CD14-positive monocyte (primary cell): Measurements from ENCODE around the gene SNX30. TPM values are rescaled to one million over a fixed set of nuclear protein-coding genes. Genes with fewer than 3 reads are reported as not detected.
A peak's percentile ranks its signal among the peaks of the same experiment; 100 is the strongest.

Experiments
- DNase-seq, 3 donors: peaks; one replicate each; pipeline ENCODE4 v3.0.0-alpha.2; 2011 to 2022
- H2AFZ ChIP-seq: 2 replicates; pipeline ENCODE4 v1.6.0; 2012; ENCODE audit warnings: mild to moderate bottlenecking, low read depth, low read length, inconsistent platforms; ENCODE audit not compliant: insufficient read depth, poor library complexity, severe bottlenecking
- H3K27ac ChIP-seq, 2 donors: 1 replicate in 1 of 2; 2 replicates in 1 of 2; pipeline ENCODE4 v1.5.1; 2012 to 2013; ENCODE audit warnings: low read length in 2 of 2, control low read depth in 1 of 2, inconsistent platforms in 1 of 2, low read depth in 1 of 2, mild to moderate bottlenecking in 1 of 2
- H3K27me3 ChIP-seq, 2 donors: one replicate each; pipeline versions ENCODE4 v1.6.0 to v1.6.1; 2011 to 2013; ENCODE audit warnings: low read length in 2 of 2; ENCODE audit not compliant: control insufficient read depth in 2 of 2, insufficient read depth in 2 of 2
- H3K36me3 ChIP-seq, 2 donors: replicated peaks in 1 of 2; 1 replicate in 1 of 2; 2 replicates in 1 of 2; pipeline versions ENCODE4 v1.5.1 to v1.6.1; 2012 to 2013; ENCODE audit warnings: low read length in 2 of 2, control low read depth in 1 of 2, inconsistent platforms in 1 of 2, mild to moderate bottlenecking in 1 of 2; ENCODE audit not compliant: insufficient read depth in 2 of 2, control insufficient read depth in 1 of 2
- H3K4me1 ChIP-seq, 2 donors: 1 replicate in 1 of 2; 2 replicates in 1 of 2; pipeline versions ENCODE4 v1.5.1 to v1.6.1; 2012 to 2013; ENCODE audit warnings: low read length in 2 of 2, control low read depth in 1 of 2, inconsistent platforms in 1 of 2, mild to moderate bottlenecking in 1 of 2, moderate library complexity in 1 of 2; ENCODE audit not compliant: insufficient read depth in 2 of 2, control insufficient read depth in 1 of 2
- H3K4me2 ChIP-seq: replicated peaks from 2 replicates; pipeline ENCODE3; 2012; ENCODE audit warnings: low read length, moderate library complexity, mild to moderate bottlenecking; ENCODE audit not compliant: poor library complexity, severe bottlenecking; ENCODE audit errors: extremely low read depth
- H3K4me3 ChIP-seq, 3 experiments: fragments of 200-600 bp in 1 of 3; sonication (generic) in 1 of 3; replicated peaks in 1 of 3; 1 replicate in 2 of 3; 2 replicates in 1 of 3; pipeline ENCODE4 v1.5.1; 2011 to 2013; ENCODE audit warnings: low read length in 3 of 3, mild to moderate bottlenecking in 3 of 3, control low read depth in 2 of 3, low read depth in 2 of 3, inconsistent platforms in 1 of 3, moderate library complexity in 1 of 3
- H3K79me2 ChIP-seq: 2 replicates; pipeline ENCODE4 v1.6.0; 2012; ENCODE audit warnings: mild to moderate bottlenecking, control low read depth, inconsistent platforms, low read length, moderate library complexity; ENCODE audit not compliant: insufficient read depth
- H3K9ac ChIP-seq: 2 replicates; pipeline ENCODE4 v1.6.0; 2017; ENCODE audit warnings: low read length, mild to moderate bottlenecking; ENCODE audit not compliant: insufficient read depth, poor library complexity, severe bottlenecking
- H3K9me3 ChIP-seq, 2 donors: replicated peaks in 1 of 2; 1 replicate in 1 of 2; 2 replicates in 1 of 2; pipeline versions ENCODE4 v1.5.1 to v1.6.1; 2012 to 2013; ENCODE audit warnings: low read length in 2 of 2, control low read depth in 1 of 2; ENCODE audit not compliant: control insufficient read depth in 1 of 2, insufficient read depth in 1 of 2
- H4K20me1 ChIP-seq: 2 replicates; pipeline ENCODE4 v1.6.0; 2012; ENCODE audit warnings: mild to moderate bottlenecking, low read length, control low read depth, moderate library complexity; ENCODE audit not compliant: insufficient read depth
- H3K27ac Mint-ChIP-seq, 7 donors: one replicate each; pipeline ENCODE4 v1.8.0; 2020; ENCODE audit warnings: mild to moderate bottlenecking in 7 of 7, mixed read lengths in 7 of 7, moderate library complexity in 6 of 7, inconsistent platforms in 2 of 7
- H3K27me3 Mint-ChIP-seq, 3 donors: one replicate each; pipeline ENCODE4 v1.8.0; 2021 to 2022; ENCODE audit warnings: low read depth in 3 of 3, mild to moderate bottlenecking in 3 of 3, mixed read lengths in 3 of 3, moderate library complexity in 3 of 3, inconsistent platforms in 1 of 3
- H3K36me3 Mint-ChIP-seq, 2 donors: one replicate each; pipeline ENCODE4 v1.8.0; 2020; ENCODE audit warnings: mixed read lengths in 2 of 2, inconsistent platforms in 1 of 2, mild to moderate bottlenecking in 1 of 2
- H3K4me1 Mint-ChIP-seq: one replicate; pipeline ENCODE4 v1.8.0; 2020; ENCODE audit warnings: mild to moderate bottlenecking, mixed read lengths
- H3K4me3 Mint-ChIP-seq, 2 donors: one replicate each; pipeline ENCODE4 v1.8.0; 2020; ENCODE audit warnings: mild to moderate bottlenecking in 2 of 2, mixed read lengths in 2 of 2, moderate library complexity in 1 of 2
- H3K9me3 Mint-ChIP-seq, 7 donors: one replicate each; pipeline ENCODE4 v1.8.0; 2020 to 2022; ENCODE audit warnings: mixed read lengths in 7 of 7, mild to moderate bottlenecking in 6 of 7, moderate library complexity in 6 of 7, inconsistent platforms in 2 of 7
- CTCF ChIP-seq: fragments of 200-600 bp; IDR thresholded peaks from one replicate; pipeline ENCODE4 v1.8.0; 2022; ENCODE audit warnings: antibody characterized with exemption, mild to moderate bottlenecking
- WGBS: methylation state at CpG from one replicate; pipeline ENCODE4 v1.1.5; 2013; ENCODE audit warnings: missing lambda C conversion rate; ENCODE audit not compliant: insufficient coverage; 5-methylcytosine and 5-hydroxymethylcytosine counted together
- intact Hi-C, 2 donors: fragments of 100-400 bp; cut with micrococcal nuclease; formaldehyde crosslinking; loops; one replicate each; pipeline versions ENCODE4 v1.15.0 to v1.15.1; 2023
- polyA plus RNA-seq, 3 donors: library from polyadenylated mRNA; depleted of rRNA in 1 of 3; unstranded in 2 of 3; stranded (reverse) in 1 of 3; fragments of 300-500 nt in 2 of 3; fragments of >200 nt in 1 of 3; fragmentation: Illumina TruSeq in 2 of 3; gene quantifications; 1 replicate in 2 of 3; 2 replicates in 1 of 3; pipeline ENCODE4 v1.2.3, GENCODE V29; 2012 to 2021

The SNX30 gene
- polyA plus RNA-seq, 3 donors = 10.3 to 31.3 (median 10.4) TPM

- no peak overlapping the region for H3K27ac ChIP-seq
- H3K4me2 ChIP-seq = no peak overlapping the region
- Mint-ChIP-seq H3K27me3 (peaks cover 0 to 2% (median 0%) of the 10 kb centered on the region in 3 donors), H3K4me3 (no peak overlapping the region), H3K9me3 (no peaks in the 10 kb centered on the region), H3K36me3 (peaks cover 94 to 99% of the 10 kb centered on the region in 2 donors), H3K4me1 (peaks cover 13% of the 10 kb centered on the region), H3K27ac (no peak overlapping the region)
- DNase-seq = no peak
- no peaks in the 10 kb centered on the region for H3K27me3 ChIP-seq
- H4K20me1 ChIP-seq = peaks cover 58% of the 10 kb centered on the region
- no peaks in the 10 kb centered on the region for H3K79me2 ChIP-seq
- H3K4me3 ChIP-seq = no peak overlapping the region
- no peak overlapping the region for H3K9ac ChIP-seq
- H3K36me3 ChIP-seq = peaks cover 74 to 100% of the 10 kb centered on the region in 2 donors
- H2AFZ ChIP-seq = no peak overlapping the region
- H3K9me3 ChIP-seq = no peaks in the 10 kb centered on the region
- intact Hi-C loops = no loop called here
- H3K4me1 ChIP-seq = peaks cover 0 to 5% of the 10 kb centered on the region in 2 donors
- TF ChIP-seq CTCF = no peak
- WGBS = no CpG with 5 or more reads among the region's 1 CpG
Observed at GRCh38 chr9:112880650-112881049, 130.1 kb downstream of the SNX30 start.

DNA sequence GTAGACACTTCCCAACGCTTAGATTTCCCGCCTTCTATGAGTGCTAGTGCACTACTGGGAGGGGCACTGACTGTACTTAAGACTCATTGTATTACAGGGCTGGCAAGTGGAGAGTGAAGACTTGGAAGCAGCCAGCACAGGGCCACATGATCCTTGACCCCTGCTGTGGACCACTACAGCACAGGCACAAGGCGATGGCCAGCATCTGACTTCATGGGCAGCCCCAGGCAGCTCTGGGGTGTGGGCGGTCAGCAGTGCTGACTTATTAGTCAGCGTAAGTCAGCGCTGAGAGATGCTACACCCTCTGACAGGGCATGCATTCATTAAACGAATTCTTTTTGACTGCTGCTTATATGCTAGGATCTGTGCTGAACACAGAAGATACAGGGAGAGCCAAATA lies 130.8 kb downstream of the SNX30 start:
- Histone ChIP-seq H2AFZ (no peak overlapping the region), H3K9me3 (no peaks in the 10 kb centered on the region), H3K79me2 (no peaks in the 10 kb centered on the region), H3K27me3 (no peaks in the 10 kb centered on the region), H3K27ac (no peak overlapping the region), H4K20me1 (peaks cover 65% of the 10 kb centered on the region), H3K4me2 (no peak overlapping the region), H3K4me1 (peaks cover 0 to 7% of the 10 kb centered on the region in 2 donors), H3K4me3 (no peak overlapping the region), H3K36me3 (peaks cover 74 to 100% of the 10 kb centered on the region in 2 donors), H3K9ac (no peak overlapping the region)
- Mint-ChIP-seq H3K4me1 (peaks cover 15% of the 10 kb centered on the region), H3K36me3 (peaks cover 95 to 99% of the 10 kb centered on the region in 2 donors), H3K27ac (peak overlapping the region in 4 of 7 donors; percentile 37 to 52 (median 43)), H3K4me3 (no peak overlapping the region), H3K27me3 (peaks cover 0 to 2% (median 0%) of the 10 kb centered on the region in 3 donors), H3K9me3 (no peaks in the 10 kb centered on the region)
- no peak for DNase-seq
- TF ChIP-seq CTCF = no peak
- 100% methylated on average over 5 of the region's 7 CpGs for WGBS
- intact Hi-C loops = no loop called here
